ENCODE data around the gene SLC1A3.

GRCh38 chr5:36631154-36631553, 24.7 kb downstream of the SLC1A3 start:
- TF ChIP-seq, protein P1, sequence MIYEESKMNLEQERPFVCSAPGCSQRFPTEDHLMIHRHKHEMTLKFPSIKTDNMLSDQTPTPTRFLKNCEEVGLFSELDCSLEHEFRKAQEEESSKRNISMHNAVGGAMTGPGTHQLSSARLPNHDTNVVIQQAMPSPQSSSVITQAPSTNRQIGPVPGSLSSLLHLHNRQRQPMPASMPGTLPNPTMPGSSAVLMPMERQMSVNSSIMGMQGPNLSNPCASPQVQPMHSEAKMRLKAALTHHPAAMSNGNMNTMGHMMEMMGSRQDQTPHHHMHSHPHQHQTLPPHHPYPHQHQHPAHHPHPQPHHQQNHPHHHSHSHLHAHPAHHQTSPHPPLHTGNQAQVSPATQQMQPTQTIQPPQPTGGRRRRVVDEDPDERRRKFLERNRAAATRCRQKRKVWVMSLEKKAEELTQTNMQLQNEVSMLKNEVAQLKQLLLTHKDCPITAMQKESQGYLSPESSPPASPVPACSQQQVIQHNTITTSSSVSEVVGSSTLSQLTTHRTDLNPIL (CRISPR knock-in tag; IDR thresholded peaks at IDR 0.05; ENCODE audit: low read depth), result no peak
- TF ChIP-seq TOX (CRISPR knock-in tag; IDR thresholded peaks at IDR 0.05; ENCODE audit: borderline replicate concordance), result no peak
- no peak for TF ChIP-seq OSR1 (CRISPR knock-in tag; IDR thresholded peaks at IDR 0.05)
- TF ChIP-seq ARNTL (CRISPR knock-in tag; IDR thresholded peaks at IDR 0.05; ENCODE audit: borderline replicate concordance, low read depth), result no peak
- TF ChIP-seq ZNF565 (CRISPR knock-in tag; conservative IDR thresholded peaks at IDR 0.05; ENCODE audit: low read depth), result no peak
- no peak for TF ChIP-seq TCF4 (CRISPR knock-in tag; IDR thresholded peaks at IDR 0.05; ENCODE audit: borderline replicate concordance)
- no peak for TF ChIP-seq PATZ1 (CRISPR knock-in tag; IDR thresholded peaks at IDR 0.05; ENCODE audit: borderline replicate concordance)
- no peak for TF ChIP-seq ZC3H10 (CRISPR knock-in tag; IDR thresholded peaks at IDR 0.05)
- no peak for TF ChIP-seq CSRNP3 (CRISPR knock-in tag; IDR thresholded peaks at IDR 0.05)
- no peak for TF ChIP-seq ZFP3 (CRISPR knock-in tag; IDR thresholded peaks at IDR 0.05)
- no peak for TF ChIP-seq ZNF70 (CRISPR knock-in tag; IDR thresholded peaks at IDR 0.05)
- no peak for TF ChIP-seq CSDC2 (CRISPR knock-in tag; IDR thresholded peaks at IDR 0.05)
- TF ChIP-seq PPARA (CRISPR knock-in tag; IDR thresholded peaks at IDR 0.05; ENCODE audit: borderline replicate concordance), result no peak

Measured in SK-N-SH treated with all-trans-retinoic acid at 6 μM for 48 hours (cell line).